Urinary bladder (tissue), 4 donors: ENCODE results near the gene DNAJC7. TPM values are rescaled to one million over a fixed set of nuclear protein-coding genes. Genes with fewer than 3 reads are reported as not detected.

Experiments
- DNase-seq: peaks from one replicate; pipeline ENCODE4 v3.0.0-alpha.2; 2015; ENCODE audit errors: extremely low spot score
- H3K27ac ChIP-seq: one replicate; pipeline ENCODE4 v1.5.1; 2013; ENCODE audit warnings: low read depth, mild to moderate bottlenecking, moderate library complexity
- H3K36me3 ChIP-seq: one replicate; pipeline ENCODE4 v1.6.1; 2013; ENCODE audit warnings: mild to moderate bottlenecking, moderate library complexity; ENCODE audit not compliant: insufficient read depth
- H3K4me1 ChIP-seq: one replicate; pipeline ENCODE4 v1.6.1; 2013; ENCODE audit warnings: mild to moderate bottlenecking, moderate library complexity; ENCODE audit not compliant: insufficient read depth
- H3K4me3 ChIP-seq: one replicate; pipeline ENCODE4 v1.5.1; 2013; ENCODE audit warnings: low read depth, low read length
- WGBS: extraction: QIAGEN DNeasy Blood & Tissue Kit; methylation state at CpG from one replicate; pipeline ENCODE4 v1.1.7; 2013; 5-methylcytosine and 5-hydroxymethylcytosine counted together
- polyA plus RNA-seq: library from polyadenylated mRNA; stranded (reverse); fragments of 200-250 nt; gene quantifications from one replicate; pipeline ENCODE4 v1.2.3, GENCODE V29; 2013
- total RNA-seq: library from RNA; depleted of rRNA; stranded (reverse); fragments of >200 nt; gene quantifications from one replicate; pipeline ENCODE4 v1.2.3, GENCODE V29; 2014
- donor health status: healthy with polysubstance abuse.
- donor health status: healthy.

The DNAJC7 gene
- total RNA-seq (69.9 TPM), polyA plus RNA-seq (55.2 TPM)

GRCh38 chr17:42016941-42017865 lies at the start of gene DNAJC7:
Gene DNAJC7 (minus strand): TSS chr17:42017439. CDS start chr17:42017416, 23 bp downstream.
- no peaks in the 10 kb centered on the region for H3K4me1 ChIP-seq

GRCh38 chr17:42065201-42065600 lies 48.0 kb upstream of the DNAJC7 start:
- Histone ChIP-seq H3K4me3 (no peak overlapping the region), H3K27ac (no peak overlapping the region), H3K36me3 (no peaks in the 10 kb centered on the region), H3K4me1 (no peaks in the 10 kb centered on the region)
- 68% methylated on average over 2 of the region's 2 CpGs for WGBS
- no peak for DNase-seq

More at GRCh38 chr17:42016941-42017865, at the start of gene DNAJC7:
- H3K27ac ChIP-seq: peak within 1 kb of the TSS; percentile 88
- no peaks in the 10 kb centered on the region for H3K36me3 ChIP-seq
- WGBS: under 1% methylated on average over 70 of the region's 70 CpGs
- DNase-seq: peak; percentile 72
- peak within 1 kb of the TSS; percentile 87 for H3K4me3 ChIP-seq

GRCh38 chr17:42062681-42063080 lies 45.4 kb upstream of the DNAJC7 start:
- no peaks in the 10 kb centered on the region for H3K36me3 ChIP-seq
- no peak overlapping the region for H3K27ac ChIP-seq
- no peaks in the 10 kb centered on the region for H3K4me1 ChIP-seq
- no peak for DNase-seq
- H3K4me3 ChIP-seq: no peak overlapping the region
- WGBS: 85% methylated on average over 14 of the region's 14 CpGs

- no peaks in the 10 kb centered on the region for H3K4me1 ChIP-seq
- 63% methylated on average over 5 of the region's 5 CpGs for WGBS
- no peak overlapping the region for H3K27ac ChIP-seq
- DNase-seq: no peak
- H3K36me3 ChIP-seq: no peaks in the 10 kb centered on the region
- no peak overlapping the region for H3K4me3 ChIP-seq
These were observed 44.6 kb upstream of the DNAJC7 start for GRCh38 chr17:42061646-42062487.

- no peak for DNase-seq
- Histone ChIP-seq H3K4me3 (no peak overlapping the region), H3K4me1 (no peaks in the 10 kb centered on the region), H3K27ac (no peak overlapping the region), H3K36me3 (no peaks in the 10 kb centered on the region)
- 82% methylated on average over 4 of the region's 4 CpGs for WGBS
These were observed 43.0 kb upstream of the DNAJC7 start for GRCh38 chr17:42060231-42060630.

GRCh38 chr17:42059815-42060214 lies 42.6 kb upstream of the DNAJC7 start:
- 65% methylated on average over 4 of the region's 4 CpGs for WGBS
- no peaks in the 10 kb centered on the region for H3K4me1 ChIP-seq
- no peak for DNase-seq

GRCh38 chr17:42058063-42058462 lies 40.8 kb upstream of the DNAJC7 start:
- 64% methylated on average over 7 of the region's 7 CpGs for WGBS
- Histone ChIP-seq H3K27ac (no peak overlapping the region), H3K36me3 (no peaks in the 10 kb centered on the region), H3K4me3 (no peak overlapping the region), H3K4me1 (no peaks in the 10 kb centered on the region)
- no peak for DNase-seq

More at GRCh38 chr17:42059815-42060214, 42.6 kb upstream of the DNAJC7 start:
- no peak overlapping the region for H3K27ac ChIP-seq
- H3K36me3 ChIP-seq: no peaks in the 10 kb centered on the region
- H3K4me3 ChIP-seq: no peak overlapping the region

- no peaks in the 10 kb centered on the region for H3K4me1 ChIP-seq
- WGBS: 51% methylated on average over 3 of the region's 3 CpGs
- H3K4me3 ChIP-seq: no peak overlapping the region
- no peaks in the 10 kb centered on the region for H3K36me3 ChIP-seq
- H3K27ac ChIP-seq: no peak overlapping the region
- DNase-seq: no peak
These were observed 39.4 kb upstream of the DNAJC7 start for GRCh38 chr17:42056635-42057034.

- DNase-seq: no peak
- no peak overlapping the region for H3K27ac ChIP-seq
- 33% methylated on average over 6 of the region's 6 CpGs for WGBS
- no peak overlapping the region for H3K4me3 ChIP-seq
- H3K4me1 ChIP-seq: no peaks in the 10 kb centered on the region
- no peaks in the 10 kb centered on the region for H3K36me3 ChIP-seq
These were observed 38.3 kb upstream of the DNAJC7 start for GRCh38 chr17:42055496-42055895.

GRCh38 chr17:42055027-42055426 lies 37.8 kb upstream of the DNAJC7 start:
- DNase-seq: no peak
- no peak overlapping the region for H3K4me3 ChIP-seq
- H3K36me3 ChIP-seq: no peaks in the 10 kb centered on the region
- WGBS: 16% methylated on average over 3 of the region's 3 CpGs
- no peaks in the 10 kb centered on the region for H3K4me1 ChIP-seq
- H3K27ac ChIP-seq: no peak overlapping the region

GRCh38 chr17:42053731-42054500 lies 36.7 kb upstream of the DNAJC7 start:
- Histone ChIP-seq H3K4me1 (no peaks in the 10 kb centered on the region), H3K36me3 (no peaks in the 10 kb centered on the region), H3K4me3 (no peak overlapping the region), H3K27ac (no peak overlapping the region)
- no peak for DNase-seq
- 15% methylated on average over 12 of the region's 12 CpGs for WGBS

- no peak for DNase-seq
- H3K4me1 ChIP-seq: no peaks in the 10 kb centered on the region
These were observed 35.2 kb upstream of the DNAJC7 start for GRCh38 chr17:42052346-42052877.

GRCh38 chr17:42051645-42052044 lies 34.4 kb upstream of the DNAJC7 start:
- no peaks in the 10 kb centered on the region for H3K36me3 ChIP-seq
- H3K27ac ChIP-seq: no peak overlapping the region
- no peak for DNase-seq
- H3K4me3 ChIP-seq: no peak overlapping the region
- 87% methylated on average over 7 of the region's 7 CpGs for WGBS
- no peaks in the 10 kb centered on the region for H3K4me1 ChIP-seq

More at GRCh38 chr17:42052346-42052877, 35.2 kb upstream of the DNAJC7 start:
- WGBS: 75% methylated on average over 6 of the region's 6 CpGs
- Histone ChIP-seq H3K27ac (no peak overlapping the region), H3K4me3 (no peak overlapping the region), H3K36me3 (no peaks in the 10 kb centered on the region)
